HG03432 (cell line): ENCODE data around the gene PDZD7.
A peak's percentile ranks its signal among the peaks of the same experiment; 100 is the strongest.

ENCODE experiments used
- ATAC-seq: cut with Tn5 transposase; IDR thresholded peaks from one replicate; pipeline ENCODE4 v1.9.1; 2021; ENCODE audit warnings: mild to moderate bottlenecking, moderate library complexity; ENCODE audit not compliant: unreplicated experiment

Gene PDZD7

GRCh38 chr10:101061624-101062231, 30.8 kb upstream of the PDZD7 start, which contains the start of gene KAZALD1:
TSS of gene KAZALD1 (plus strand) at chr10:101061989. CDS start at chr10:101062593, 604 bp downstream.
- no peak for ATAC-seq

DNA sequence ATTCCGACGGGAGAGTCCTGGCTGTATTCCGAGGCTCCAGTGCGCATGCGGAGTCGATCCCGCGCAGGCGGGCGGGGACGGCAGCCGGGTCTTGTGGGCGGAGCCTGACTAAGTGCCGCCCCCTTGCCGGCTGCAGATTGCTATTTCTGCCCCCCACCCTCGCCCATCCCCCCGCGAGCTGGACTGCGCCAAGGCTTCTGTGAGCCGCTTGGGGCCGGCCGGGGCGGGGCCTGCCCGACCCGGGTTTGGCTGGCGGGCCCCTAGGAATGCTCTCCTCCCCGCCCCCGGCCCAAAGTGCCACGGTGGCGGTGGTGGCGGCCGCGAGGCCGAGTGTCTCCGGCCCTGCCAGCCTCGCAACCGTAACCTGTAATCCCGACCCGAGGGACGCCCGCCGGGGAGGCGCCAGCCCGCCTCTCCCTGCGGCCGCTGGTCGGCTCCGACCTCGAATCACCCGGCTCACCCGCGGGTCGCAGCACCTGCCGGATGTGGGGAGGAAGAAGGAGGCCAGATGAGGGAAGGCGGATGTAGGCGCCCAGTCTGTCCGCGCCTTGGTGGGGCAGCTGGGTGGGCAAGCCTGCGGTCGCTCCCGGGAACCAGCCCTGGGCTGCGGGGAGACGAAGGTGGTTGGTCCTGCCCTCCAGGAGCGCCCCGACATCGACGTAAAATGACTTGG, 30.2 kb upstream of the PDZD7 start:
- ATAC-seq = peak; percentile 71

GRCh38 chr10:101060036-101060950, 29.4 kb upstream of the PDZD7 start:
- peak; percentile 52 for ATAC-seq

DNA sequence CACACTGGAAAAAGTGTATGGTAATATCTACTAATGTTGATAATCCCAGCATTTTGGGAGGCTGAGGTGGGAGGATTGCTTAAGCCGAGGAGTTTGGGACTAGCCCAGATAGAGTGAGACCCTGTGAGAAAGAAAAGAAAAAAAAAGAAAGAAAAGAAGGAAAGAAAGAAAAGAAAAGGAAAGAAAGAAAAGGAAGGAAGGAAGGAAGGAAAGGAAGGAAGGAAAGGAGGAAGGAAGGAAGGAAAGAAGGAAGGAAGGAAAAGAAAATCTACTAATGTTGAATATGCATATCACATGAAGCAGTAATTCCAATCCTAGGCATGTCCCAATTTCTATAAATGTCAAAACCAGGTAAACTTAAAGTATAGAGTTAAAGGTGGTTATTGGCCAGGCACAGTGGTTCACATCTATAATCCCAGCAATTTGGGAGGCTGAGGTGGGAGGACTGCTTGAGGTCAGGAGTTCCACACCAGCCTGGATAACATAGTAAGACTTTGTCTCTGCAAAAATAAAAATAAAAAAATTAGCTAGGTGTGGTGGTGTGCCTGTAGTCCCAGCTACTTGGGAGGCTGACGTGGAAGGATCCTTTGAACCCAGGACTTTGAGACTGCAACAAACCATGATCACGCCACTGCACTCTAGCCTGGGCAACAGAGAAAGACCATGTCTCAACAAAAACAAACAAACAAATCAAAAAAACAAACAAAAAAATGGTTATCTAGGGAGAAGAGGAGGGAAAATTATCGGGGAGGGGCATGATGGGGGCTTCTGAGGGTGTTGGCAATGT, 25.6 kb upstream of the PDZD7 start:
- no peak for ATAC-seq

- ATAC-seq = no peak
Measured at GRCh38 chr10:101055411-101055810, 24.5 kb upstream of the PDZD7 start.

DNA sequence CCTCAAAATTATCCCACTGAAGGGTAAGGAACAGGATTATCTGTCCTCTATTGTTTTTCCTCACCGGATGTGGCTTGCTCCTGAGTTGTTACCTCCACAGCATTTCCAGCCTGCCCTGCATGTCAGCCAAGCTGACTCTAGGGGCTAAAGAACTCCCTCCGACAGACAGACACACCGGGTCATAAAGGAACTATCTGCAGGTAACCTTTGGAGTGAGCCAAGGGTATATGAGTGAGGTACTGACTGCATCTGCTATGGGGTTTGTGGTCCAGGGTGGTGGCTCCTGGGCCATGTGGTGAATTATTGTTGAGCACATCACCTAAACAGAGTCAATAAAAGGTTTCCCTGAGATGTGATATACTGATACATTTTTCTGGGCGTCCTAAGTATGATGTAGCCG, 23.9 kb upstream of the PDZD7 start:
- ATAC-seq = no peak

- no peak for ATAC-seq
Measured at GRCh38 chr10:101054351-101054750, 23.4 kb upstream of the PDZD7 start.

GRCh38 chr10:101053516-101053915, 22.6 kb upstream of the PDZD7 start:
- ATAC-seq = no peak

DNA sequence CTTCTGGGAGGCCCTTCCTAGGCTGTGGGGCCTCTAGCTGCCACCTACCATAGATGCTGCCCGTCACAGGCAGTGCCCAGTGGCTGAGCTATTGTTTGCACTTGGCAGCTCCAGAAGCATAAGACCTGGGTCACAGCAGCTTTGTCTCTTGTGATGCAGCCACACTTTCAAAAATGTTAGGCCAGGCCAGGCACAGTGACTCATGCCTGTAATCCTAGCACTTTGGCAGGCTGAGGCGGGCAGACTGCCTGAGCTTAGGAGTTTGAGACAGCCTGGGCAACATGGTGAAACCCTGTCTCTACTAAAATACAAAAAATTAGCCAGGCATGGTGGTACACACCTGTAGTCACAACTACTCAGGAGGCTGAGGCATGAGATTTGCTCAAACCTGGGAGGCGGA, 21.4 kb upstream of the PDZD7 start:
- ATAC-seq = no peak

- peak; percentile 66 for ATAC-seq
Measured at GRCh38 chr10:101050208-101051069, 19.5 kb upstream of the PDZD7 start.

DNA sequence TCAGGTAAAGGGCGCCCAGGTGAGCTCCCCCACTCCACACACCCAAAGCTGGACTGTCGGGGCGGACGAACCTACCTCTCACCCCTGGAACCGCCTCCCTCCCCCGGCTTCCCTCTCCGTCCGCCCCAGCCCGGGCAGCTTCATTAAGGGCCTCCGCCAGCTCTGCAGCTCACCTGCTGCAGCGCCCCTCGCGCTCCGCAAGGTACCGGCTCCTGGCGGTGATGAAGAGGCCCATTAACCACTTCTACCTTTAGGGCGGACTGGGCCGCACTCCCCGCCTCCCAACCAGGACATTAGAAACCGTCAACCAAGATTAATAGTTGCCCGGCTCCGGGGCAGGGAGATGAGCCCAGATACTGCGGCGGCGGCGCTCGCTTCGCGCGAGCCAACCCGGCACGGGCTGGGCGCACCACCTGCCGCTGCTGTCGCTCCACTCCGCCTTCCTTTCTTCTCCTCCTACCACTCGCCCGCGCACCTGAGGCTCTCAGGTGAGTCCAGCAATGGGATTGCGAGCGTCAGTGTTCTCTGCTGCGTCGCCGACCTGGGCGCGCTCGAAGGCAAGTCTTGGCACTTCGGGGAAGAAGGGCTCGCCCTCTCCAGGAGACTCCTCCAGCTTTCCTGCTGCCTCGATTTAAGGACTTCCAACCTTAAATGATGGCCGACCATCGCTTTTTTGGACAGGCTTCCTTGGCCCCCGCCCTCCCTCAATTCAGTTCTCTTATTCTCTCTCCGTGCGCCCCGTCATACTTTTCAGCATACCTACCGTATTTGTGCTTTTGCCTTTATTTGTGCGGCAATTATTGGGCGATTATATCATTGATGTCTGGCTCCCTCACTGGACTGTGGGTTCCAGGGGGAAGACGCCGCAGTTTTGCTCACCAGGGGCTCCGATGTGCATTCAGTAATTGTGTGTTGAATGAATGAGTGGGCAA, 17.3 kb upstream of the PDZD7 start:
- ATAC-seq = no peak

DNA sequence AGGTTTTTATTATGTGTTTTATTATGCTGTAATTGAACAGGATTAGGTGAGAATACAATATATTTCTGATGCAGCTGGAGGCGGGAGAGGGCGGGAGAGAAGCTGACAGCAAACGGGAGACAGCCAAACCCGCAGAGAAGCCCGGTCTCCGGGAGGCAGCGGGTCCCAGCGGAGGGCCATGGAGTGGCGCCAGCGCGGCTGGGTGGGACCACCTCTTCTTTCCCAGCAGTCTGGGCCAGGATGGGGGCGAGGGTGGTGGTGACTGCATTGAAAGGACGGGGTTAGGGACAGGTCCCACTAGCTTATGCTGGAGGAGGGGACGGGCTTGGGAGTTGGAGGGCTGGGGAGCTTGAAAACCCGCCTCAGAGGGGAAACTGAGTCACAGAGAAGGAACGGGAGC, 16.3 kb upstream of the PDZD7 start:
- ATAC-seq = no peak

DNA sequence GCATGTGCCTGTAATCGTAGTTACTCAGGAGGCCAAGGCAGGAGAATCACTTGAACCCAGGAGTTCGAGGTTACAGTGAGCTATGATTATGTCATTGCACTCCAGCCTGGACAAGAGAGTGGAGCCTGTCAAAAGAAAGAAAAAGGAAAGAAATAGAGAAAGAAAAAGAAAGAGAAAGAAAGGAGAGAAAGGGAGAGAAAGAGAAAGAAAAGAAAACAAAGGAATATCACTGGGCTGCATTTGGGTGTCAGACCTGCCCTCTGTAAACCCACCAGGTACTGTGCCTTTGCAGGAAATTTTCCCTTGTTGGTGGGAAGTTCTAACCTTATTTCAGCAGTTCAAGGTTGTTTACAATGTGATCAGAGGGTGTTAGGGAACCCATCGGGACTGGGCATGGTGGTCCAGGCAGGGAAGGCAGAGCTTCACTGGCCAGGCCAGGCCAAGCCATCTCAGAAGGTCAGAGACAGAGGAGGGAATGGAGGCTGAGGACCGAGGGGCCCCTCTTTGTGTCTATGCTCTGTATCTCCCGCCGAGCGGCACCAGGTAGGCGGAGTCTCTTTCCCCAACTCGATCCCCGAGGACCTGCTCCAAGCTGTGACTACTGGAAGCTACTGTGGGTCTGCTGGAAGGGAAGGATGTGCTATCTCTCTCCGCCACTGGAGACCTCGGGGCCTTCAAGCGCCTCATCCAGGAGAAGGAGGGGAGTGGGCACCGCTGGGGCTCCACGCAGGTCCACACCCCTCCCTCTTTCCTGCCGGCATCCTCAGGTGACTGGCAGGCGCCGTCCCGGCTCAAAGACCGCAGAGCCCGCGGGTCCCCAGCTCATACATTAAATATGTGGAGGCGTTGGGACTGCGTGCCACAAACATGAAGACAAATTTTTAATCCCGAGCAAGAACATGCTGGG, 15.7 kb upstream of the PDZD7 start:
- ATAC-seq = no peak

- no peak for ATAC-seq
Measured at GRCh38 chr10:101044117-101044516, 13.2 kb upstream of the PDZD7 start.

DNA sequence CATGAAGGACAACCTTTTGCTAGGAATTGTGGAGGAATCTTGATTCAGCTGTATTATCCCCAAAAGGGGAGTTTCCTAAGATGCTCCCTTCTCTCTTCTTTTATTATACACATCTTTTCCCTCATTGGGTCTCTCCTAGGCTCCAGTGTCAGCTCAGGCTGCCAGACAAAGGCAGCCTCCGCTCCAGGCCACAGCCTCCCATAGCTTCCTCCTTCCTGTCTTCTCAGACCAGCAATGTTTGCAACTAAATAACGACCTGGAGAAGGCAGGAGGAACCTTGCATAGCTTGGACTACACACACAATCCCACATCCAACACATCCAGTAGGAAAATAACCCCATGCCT, 12.4 kb upstream of the PDZD7 start:
- no peak for ATAC-seq

DNA sequence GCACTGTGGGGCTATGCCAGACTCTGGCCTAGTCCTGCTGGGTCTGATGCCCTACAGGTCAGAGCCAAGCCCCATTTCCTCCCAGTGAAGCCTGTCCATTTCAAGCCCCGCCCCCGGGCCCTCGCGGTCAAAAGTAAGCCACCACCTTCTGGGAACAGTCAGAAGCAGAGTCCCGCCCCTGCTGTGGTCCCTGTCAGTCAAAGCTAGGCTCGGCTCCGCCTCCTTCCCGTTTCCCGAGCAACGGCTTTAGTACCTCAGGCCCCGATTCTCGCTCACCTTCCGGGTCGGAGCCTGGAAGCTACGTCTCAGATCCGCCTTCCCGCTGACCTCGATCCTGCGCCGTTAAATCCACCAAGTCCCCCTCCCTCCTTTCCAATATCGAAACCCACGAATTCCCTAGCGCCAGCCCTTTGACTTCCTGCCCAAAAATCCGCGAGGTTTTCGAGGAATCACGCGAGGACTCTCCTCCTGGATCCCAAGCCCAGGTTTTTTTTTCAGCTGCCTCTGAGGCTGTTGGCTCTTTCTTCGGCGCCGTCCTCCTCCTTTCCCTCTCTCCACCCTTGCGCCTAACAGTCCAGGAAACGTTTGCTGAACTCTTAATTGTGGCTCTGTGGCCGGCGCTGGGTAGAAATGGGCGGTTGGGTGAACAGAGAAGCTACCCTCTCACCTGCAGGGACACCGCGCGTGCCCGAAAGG, 11.9 kb upstream of the PDZD7 start:
- ATAC-seq = peak; percentile 97

DNA sequence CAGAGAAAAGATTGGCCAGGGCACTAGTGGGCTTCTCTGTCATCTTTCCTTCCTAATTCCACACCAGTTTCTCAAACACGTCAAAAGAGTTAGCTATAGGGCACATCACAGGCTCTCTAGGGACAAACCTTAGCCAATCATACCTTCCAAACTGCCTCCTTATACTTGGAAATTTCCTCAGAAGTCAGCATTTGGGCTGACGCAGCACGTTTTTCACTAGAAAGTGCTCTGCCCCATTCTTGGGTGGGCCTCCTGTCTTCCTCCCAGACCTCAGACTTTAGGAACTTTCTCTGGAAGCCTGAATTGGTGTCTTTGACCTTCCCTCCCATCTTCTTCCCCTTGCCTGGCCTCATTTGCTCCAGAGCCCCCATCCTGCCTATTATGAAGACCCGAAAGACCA, 11.2 kb upstream of the PDZD7 start:
- no peak for ATAC-seq
